Effector CD4-positive, alpha-beta T cell (primary cell): Measurements from ENCODE around the gene CD207.
A peak's percentile ranks its signal among the peaks of the same experiment; 100 is the strongest.

Experiments used
- DNase-seq: peaks from one replicate; pipeline ENCODE4 v3.0.0-alpha.2; 2020

The CD207 gene

GRCh38 chr2:70793450-70793849 is 42.2 kb downstream of the CD207 start:
- DNase-seq = no peak

- no peak for DNase-seq
Observed at GRCh38 chr2:70790136-70790828, 45.3 kb downstream of the CD207 start, which contains the start of gene FIGLA. Gene FIGLA (minus strand): TSS chr2:70790643. CDS start chr2:70790638, 5 bp downstream.

DNA sequence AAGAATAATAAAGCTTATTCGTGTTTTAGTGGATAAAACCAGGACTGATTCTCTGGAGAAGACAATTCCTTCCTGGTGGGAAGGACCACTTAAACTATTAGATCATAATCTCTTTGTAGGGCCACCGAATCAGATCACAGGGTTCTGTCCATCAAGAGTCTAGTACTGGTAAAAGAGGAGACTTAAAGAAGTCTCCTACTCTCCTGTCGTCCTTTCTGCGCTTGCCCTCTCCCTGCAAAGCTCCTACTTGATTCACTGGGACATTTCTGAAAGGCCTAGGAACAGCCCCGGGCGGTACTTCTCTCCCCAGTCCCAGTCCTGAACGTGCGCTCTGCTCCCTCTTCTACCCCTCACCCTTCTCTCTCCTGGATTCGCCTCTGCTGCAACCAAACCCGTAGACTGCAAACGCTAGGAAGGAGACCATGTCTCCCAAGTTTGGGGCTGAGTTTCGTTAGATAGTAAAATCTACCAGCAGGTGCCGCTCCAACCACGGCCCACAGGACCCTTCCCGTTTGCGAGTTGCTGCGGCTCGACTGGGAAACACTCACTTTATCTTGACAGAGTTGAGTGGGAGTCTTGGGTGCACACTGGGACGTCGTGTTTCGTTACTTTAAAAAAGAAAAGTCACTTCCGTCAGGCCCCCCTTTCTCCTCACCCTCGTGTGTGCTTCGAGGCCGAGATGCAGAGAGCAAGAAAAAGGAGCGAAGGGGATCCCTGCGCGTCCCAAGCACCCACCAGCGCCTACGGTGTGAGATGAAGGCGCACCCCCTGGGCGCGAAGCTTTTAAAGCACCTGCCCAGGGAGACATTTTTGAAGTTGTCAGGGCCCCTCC is 46.1 kb downstream of the CD207 start:
- DNase-seq = peak; percentile 12

GRCh38 chr2:70785137-70785911 is 50.3 kb downstream of the CD207 start:
- no peak for DNase-seq

DNA sequence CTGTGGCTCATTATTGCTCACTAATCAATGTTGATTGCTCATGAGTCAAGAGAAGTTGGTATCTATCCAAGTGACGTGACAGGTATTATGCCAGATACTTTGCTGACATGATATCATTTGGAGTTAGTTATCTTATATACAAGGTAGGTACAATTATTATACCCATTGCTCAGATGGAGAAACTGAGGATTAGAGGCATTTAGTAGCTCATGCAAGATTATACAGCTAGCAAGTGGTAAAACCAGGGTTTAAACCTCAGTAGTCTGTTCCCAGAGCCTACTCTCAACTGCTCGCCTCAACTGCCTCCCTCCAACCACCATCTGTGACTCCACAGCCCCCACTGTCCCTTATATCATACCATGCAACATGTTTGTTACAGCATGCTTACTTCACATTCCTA is 51.3 kb downstream of the CD207 start:
- no peak for DNase-seq
